Inflammatory macrophage treated with lipopolysaccharide for 1 hour (primary cell): ENCODE results near the gene PLCB1.

Experiments
- DNase-seq, 2 donors: peaks; one replicate each; pipeline ENCODE4 v3.0.0-alpha.2; 2020 to 2022

Gene PLCB1

GRCh38 chr20:8856668-8857067 is 724.6 kb downstream of the PLCB1 start:
- no peak for DNase-seq

GRCh38 chr20:8858181-8858787 is 726.2 kb downstream of the PLCB1 start:
- no peak for DNase-seq

- no peak for DNase-seq
Observed at GRCh38 chr20:8860011-8860495, 728.0 kb downstream of the PLCB1 start.

- DNase-seq = no peak
Observed at GRCh38 chr20:8862092-8862491, 730.0 kb downstream of the PLCB1 start.

GRCh38 chr20:8865636-8866035 is 733.6 kb downstream of the PLCB1 start:
- no peak for DNase-seq

- no peak for DNase-seq
Observed at GRCh38 chr20:8867038-8867740, 735.1 kb downstream of the PLCB1 start.

- DNase-seq = no peak
Observed at GRCh38 chr20:8870652-8871051, 738.6 kb downstream of the PLCB1 start.

GRCh38 chr20:8874437-8874836 is 742.4 kb downstream of the PLCB1 start:
- DNase-seq = peak in 1 of 2 donors; percentile 1

GRCh38 chr20:8875586-8875985 is 743.5 kb downstream of the PLCB1 start:
- DNase-seq = no peak

- no peak for DNase-seq
Observed at GRCh38 chr20:8876366-8876765, 744.3 kb downstream of the PLCB1 start.

GRCh38 chr20:8877294-8877693 is 745.2 kb downstream of the PLCB1 start:
- DNase-seq = no peak

GRCh38 chr20:8879669-8880068 is 747.6 kb downstream of the PLCB1 start:
- DNase-seq = no peak

GRCh38 chr20:8880085-8880853 is 748.2 kb downstream of the PLCB1 start:
- DNase-seq = no peak

GRCh38 chr20:8891039-8891438 is 759.0 kb downstream of the PLCB1 start:
- DNase-seq = no peak

GRCh38 chr20:8895472-8895871 is 763.4 kb downstream of the PLCB1 start:
- no peak for DNase-seq

GRCh38 chr20:8898823-8899222 is 766.8 kb downstream of the PLCB1 start:
- no peak for DNase-seq

GRCh38 chr20:8901237-8902025 is 769.4 kb downstream of the PLCB1 start:
- no peak for DNase-seq

- no peak for DNase-seq
Observed at GRCh38 chr20:8903655-8904605, 771.9 kb downstream of the PLCB1 start.

- DNase-seq = peak in 1 of 2 donors; percentile 5
Observed at GRCh38 chr20:8909596-8909995, 777.5 kb downstream of the PLCB1 start.

- DNase-seq = peak; percentile 19 to 36
Observed at GRCh38 chr20:8912096-8912495, 780.0 kb downstream of the PLCB1 start.

GRCh38 chr20:8912731-8913130 is 780.7 kb downstream of the PLCB1 start:
- no peak for DNase-seq

- no peak for DNase-seq
Observed at GRCh38 chr20:8913456-8913855, 781.4 kb downstream of the PLCB1 start.
